Upper lobe of left lung (tissue), 4 donors: ENCODE results near the gene PTH2R.
"Not testable (repeated sequence)": the region's sequence is repeated elsewhere in the genome, so short reads cannot be mapped to it uniquely, and the experiment has no call there.

Experiments
- POLR2A ChIP-seq, 4 donors: fragments of 450-650 bp; IDR thresholded peaks; one replicate each; pipeline ENCODE4 v1.5.1; 2016 to 2017; ENCODE audit warnings: antibody characterized with exemption in 4 of 4, mild to moderate bottlenecking in 2 of 4
- POLR2AphosphoS5 ChIP-seq, 2 donors: sonication (generic); formaldehyde crosslinking; IDR thresholded peaks; one replicate each; pipeline ENCODE4 v1.5.1; 2017; ENCODE audit warnings: antibody characterized with exemption in 2 of 2
- TF ChIP-seq, protein P1 (sequence below), 6 experiments: fragments of 450-650 bp in 4 of 6; fragments of 200-600 bp in 2 of 6; sonication (generic) in 2 of 6; IDR thresholded peaks; one replicate each; pipeline ENCODE4 v1.5.1; 2016 to 2019; ENCODE audit warnings: antibody characterized with exemption in 6 of 6

DNA sequence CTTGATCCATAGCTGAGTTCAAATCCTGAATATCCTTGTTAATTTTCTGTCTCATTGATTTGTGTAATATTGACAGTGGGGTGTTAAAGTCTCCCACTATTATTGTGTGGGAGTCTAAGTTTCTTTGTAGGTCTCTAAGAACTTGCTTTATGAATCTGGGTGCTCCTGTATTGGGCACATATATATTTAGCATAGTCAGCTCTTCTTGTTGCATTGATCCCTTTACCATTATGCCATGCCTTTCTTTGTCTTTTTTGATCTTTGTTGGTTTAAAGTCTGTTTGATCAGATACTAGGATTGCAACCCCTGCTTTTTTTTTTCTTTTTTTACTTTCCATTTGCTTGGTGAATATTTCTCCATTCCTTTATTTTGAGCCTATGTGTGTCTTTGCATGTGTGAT lies 116.5 kb downstream of the PTH2R start:
- TF ChIP-seq POLR2AphosphoS5, POLR2A (IDR thresholded peaks at IDR 0.05): not testable (repeated sequence)
- TF ChIP-seq, protein P1, sequence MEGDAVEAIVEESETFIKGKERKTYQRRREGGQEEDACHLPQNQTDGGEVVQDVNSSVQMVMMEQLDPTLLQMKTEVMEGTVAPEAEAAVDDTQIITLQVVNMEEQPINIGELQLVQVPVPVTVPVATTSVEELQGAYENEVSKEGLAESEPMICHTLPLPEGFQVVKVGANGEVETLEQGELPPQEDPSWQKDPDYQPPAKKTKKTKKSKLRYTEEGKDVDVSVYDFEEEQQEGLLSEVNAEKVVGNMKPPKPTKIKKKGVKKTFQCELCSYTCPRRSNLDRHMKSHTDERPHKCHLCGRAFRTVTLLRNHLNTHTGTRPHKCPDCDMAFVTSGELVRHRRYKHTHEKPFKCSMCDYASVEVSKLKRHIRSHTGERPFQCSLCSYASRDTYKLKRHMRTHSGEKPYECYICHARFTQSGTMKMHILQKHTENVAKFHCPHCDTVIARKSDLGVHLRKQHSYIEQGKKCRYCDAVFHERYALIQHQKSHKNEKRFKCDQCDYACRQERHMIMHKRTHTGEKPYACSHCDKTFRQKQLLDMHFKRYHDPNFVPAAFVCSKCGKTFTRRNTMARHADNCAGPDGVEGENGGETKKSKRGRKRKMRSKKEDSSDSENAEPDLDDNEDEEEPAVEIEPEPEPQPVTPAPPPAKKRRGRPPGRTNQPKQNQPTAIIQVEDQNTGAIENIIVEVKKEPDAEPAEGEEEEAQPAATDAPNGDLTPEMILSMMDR (IDR thresholded peaks at IDR 0.05): not testable (repeated sequence)
